NCI-H2171 (cell line): ENCODE measurements around the gene RBM39.
"Not testable (repeated sequence)": the region's sequence is repeated elsewhere in the genome, so short reads cannot be mapped to it uniquely, and the experiment has no call there.

Experiments used
- DNase-seq: peaks from one replicate; lab custom pipeline; 2025; lab: John Stamatoyannopoulos, UW

RBM39 gene

DNA sequence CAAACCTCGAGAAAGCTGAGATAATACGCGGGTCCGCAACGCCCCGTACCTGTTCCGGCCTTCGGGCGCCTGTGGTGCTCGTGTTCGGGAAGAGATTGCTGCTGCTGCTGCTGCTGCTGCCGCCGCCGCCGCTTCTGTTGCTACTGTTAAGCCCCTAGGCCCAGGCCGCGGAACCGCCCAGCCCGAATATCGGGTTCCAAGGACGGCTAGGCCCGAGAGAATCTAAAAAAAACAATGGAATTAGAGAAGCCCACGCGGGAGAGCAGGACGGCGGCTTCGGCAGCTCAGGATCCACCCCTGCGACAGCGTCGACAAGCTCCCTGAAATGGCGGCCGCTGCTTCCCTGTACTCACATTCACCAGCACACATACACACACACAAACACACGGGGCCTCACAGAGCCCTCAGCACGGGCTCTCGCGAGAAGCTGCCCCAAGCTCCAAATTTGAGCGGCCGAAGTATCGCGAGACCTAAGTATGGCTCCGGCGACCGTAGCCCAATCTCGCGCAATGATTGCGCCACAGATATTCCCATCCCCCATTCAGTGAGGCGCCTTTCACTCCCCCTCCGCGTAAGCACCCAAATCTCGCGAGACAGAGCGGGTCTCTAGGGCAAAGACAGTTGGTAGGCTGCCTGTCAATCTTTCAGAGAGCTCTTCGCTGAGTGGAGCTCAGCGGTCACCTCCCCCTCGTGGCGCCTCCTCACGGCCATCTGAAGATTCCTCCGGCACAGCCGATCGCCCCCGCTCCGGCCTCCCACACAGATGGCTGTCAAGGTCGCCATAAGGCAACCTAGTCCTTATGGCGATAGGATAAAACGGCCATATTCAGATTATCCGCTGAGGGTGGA, at the start of gene RBM39:
Gene RBM39 (minus strand): TSS at position 369 of the 849 bp plus-strand sequence. CDS start 1,386 bp downstream, outside the sequence.
- DNase-seq: peak; percentile 100

DNA sequence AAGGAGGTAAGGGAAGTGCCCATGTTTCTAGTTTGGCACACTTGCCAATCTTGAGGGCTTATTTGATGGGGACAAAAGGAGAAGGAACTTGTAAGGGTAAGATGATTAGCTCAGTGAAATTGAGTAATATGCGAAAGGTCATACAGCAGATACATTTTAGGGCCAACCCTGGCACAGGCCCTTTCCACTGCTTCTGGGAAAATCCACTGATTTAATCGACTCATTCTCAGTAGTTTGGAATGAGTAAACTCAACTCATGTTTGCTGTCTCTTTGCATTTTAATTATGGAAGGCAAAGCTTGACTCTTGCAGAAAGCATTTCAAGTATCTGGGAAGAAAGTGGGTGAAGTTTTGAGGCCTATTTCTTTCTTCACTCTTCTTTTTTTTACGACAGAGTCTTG, 49.8 kb upstream of the RBM39 start:
- no peak for DNase-seq

DNA sequence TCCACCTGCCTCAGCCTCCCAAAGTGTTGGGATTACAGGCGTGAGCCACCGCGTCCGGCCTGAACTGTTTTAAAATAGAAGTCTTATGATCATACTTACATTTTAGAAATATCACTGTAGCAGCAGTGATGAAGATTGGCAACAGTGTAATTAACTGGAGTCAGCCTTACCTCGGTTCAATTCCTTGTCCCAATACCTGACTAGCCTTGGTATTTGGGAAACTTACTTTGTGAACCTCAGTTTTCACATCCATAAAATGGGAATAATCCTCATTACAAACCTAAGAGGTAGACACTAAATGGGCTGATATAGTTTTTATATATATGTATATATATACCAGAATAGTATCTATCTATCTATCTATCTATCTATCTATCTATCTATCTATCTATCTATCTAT, 49.0 kb upstream of the RBM39 start:
- no peak for DNase-seq

DNA sequence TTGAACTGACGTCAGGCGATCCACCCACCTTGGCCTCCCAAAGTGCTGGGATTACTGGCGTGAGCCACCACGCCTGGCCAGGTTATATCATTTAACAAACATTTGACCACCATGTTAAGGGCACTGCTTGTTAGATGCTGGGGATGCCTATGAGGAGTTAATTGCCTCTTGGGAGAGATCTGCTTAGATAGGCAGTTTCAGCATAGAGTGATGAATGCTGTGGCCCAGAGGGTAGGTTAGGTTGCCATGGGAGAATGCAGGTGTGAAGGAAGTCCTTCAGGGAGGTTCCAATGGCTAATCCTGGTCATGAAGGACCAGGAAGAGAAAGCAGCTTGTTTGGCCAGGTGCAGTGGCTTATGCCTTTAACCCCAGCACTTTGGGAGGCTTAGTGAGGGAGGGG, 46.7 kb upstream of the RBM39 start:
- no peak for DNase-seq

DNA sequence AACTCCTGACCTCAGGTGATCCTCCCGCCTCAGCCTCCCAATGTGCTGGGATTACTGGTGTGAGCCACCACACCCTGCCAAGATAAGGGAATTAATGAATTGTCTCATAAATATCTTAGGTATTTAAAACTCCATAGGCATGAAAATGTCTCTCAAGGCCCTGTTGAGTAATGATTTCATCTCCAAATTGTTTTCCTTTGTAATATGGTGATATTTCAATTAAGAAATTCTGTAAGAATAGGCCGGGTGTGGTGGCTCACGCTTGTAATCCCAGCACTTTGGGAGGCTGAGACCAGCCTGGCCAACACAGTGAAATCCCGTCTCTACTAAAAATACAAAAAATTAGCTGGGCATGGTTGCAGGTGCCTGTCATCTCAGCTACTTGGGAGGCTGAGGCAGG, 43.5 kb upstream of the RBM39 start:
- DNase-seq: not testable (repeated sequence)

DNA sequence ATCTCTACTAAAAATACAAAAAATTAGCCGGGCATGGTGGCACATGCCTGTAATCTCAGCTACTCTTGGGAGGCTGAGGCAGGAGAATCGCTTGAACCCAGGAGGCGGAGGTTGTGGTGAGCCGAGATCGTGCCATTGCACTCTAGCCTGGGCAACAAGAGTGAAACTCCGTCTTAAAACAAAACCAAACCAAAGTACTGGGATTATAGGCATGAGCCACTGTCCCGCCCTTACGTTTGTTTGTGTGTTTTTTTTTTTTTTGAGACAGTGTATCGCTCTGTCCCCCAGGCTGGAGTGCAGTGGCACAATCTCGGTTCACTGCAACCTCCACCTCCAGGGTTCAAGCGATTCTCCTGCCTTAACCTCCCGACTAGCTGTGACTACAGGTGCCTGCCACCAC, 41.8 kb upstream of the RBM39 start:
- DNase-seq: not testable (repeated sequence)

DNA sequence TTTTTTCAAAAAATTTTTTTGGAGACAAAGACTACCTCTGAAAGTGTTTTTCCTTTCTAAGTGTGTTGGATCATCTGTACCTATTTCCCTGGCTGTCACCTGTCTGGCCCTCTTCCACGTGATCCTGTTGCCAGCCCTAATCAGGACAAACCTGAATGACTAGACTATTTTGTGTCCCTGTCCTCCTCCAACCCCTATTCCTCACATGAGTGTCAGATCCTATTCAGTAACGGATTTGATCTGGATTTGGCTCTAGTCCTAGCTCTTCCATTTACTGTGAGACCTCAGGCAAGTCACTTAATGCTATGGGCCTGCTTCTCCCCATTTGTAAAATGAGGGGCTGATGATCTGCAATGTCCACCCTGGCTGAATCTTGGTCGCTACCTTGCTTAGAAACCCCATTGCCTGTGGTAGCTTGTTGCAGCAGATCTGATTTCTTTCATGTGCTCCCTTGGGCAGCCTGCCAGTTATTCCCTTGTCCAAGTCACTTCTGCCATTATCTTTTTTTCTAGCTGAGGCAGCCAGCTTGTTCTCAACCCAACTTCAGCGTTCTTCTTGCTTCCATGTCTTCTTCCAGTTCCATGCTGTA, 34.5 kb upstream of the RBM39 start:
- DNase-seq: peak; percentile 77

DNA sequence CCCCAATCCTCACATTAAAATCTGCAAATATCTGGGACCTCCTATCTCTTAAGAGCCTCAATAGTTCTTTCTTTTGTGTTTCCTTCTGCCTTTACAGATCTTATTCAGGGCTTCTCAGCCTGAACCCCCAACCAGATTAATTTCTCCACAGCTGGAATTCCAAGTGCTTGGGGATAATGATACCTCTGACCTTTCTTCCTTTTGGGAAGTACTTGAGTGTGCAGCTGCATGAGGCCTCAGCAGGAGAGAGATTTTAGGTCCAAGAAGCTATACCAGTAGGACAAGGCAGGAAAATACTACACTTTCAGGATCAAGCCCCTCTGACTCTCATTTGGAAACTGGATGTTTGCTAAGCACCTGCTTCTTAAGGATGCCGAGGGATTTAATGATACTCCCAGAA, 32.3 kb upstream of the RBM39 start:
- DNase-seq: no peak

DNA sequence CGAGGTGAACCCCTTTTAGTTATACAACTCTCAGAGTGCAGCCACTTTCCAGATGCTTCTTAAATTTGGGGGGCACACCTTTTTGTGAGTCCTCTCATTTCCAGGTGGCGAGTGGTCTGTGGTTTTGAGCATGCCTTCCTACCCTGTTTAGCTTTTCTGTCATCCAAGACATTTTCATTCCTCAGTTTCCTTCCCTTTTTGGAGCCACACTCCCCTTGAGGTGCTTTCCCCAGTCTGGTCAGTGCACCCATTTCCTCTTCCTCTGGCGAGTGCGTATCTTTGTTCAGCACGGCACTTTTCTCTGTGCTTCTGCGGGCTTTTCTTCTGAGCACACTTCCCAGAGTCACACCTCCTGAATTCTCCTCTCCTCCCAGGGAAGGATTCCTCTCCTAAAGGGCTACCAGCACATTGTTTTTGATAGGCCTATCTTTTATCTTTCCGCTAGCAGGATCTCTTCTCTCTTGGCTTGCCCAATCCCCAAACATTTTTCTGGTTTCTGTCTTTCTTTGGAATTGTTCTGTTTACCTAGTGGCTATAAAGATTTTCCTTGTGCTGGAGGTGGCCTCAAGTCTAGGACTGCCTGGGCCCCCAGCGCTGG, 31.2 kb upstream of the RBM39 start:
- DNase-seq: no peak

DNA sequence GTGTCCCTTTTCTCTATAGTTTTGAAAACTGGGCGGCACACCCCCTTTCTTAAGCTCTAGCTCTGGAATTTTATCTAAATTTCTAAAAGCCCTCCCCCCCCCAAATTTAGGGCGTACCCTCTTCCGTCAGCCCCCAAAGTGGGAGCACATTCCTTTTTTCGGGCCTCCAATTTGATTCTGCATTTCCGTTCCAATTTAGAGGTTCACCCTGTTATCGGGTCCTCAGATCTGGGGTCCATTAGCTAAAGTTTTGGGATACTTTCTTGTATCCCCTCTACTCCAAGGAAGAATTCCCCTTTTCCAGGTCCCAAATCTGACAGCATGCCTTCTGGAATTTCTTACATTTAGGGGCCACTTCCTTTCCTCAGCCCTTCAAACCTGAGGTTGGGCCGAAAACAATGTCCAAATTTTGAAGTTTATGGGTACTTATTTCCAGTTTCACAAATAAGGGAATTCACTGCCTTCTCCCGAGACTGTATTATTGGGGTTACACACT, 30.6 kb upstream of the RBM39 start:
- no peak for DNase-seq

DNA sequence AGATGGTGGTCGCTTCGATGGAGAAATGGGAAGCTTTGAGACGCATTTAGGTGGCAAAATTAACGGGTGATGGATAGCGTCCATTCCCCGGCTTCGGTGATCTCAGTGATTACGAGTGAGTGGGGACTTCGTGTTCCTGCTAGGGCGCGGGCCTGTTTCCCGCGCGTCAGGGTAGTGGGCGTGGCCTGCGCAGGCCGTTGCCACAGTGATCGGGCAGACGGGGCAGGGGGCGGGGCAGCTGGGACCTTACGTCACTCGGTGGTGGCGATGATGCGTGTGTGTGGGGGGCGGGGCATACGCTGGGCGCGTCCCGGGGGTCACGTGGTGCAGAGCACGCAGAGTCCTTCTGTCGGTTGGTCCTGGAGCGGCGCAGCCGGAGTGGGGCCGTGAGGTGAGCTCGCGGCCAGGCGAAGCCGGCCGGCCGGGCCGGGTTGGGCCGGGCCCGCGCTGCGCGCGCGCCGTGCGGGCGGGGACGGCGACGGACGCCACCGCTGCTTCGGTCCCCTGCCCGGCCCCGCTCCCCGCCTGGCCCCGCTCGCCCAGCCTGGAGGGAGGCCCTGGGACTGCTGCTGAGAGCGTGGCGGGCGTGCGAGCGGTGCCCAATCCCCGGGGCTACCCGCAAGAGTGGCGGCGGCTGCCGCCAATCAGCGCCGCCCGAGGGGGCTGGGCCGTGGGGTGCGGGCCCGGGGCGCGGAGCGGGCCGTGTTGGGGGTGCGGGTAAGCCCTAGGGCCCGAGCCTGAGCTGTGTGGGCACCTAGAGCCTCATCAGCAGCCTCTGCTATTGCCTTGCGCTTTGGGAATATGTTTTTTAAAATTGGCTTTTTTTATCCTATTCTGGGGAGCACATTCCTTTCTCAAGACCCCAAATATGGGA, 29.9 kb upstream of the RBM39 start, which contains the start of gene PHF20:
Gene PHF20 (plus strand): TSS at position 327 of the 874 bp plus-strand sequence. CDS start 29,508 bp downstream, outside the sequence.
- peak; percentile 97 for DNase-seq

DNA sequence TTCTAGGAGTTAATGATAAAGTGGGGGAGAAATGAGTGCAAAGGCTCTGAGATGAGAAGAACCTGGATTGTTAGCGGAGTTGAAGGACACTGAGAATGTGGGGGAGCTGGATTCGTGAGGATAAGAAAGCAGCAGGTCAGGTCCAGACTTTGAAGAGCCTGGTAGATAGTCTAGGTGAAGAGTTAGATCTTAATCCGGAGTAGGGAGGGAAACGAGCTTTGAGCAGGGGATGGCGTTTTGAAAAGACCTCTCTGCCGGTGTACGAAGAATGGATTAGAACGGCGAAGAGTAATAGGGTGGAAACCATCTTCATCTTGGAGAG, 29.3 kb upstream of the RBM39 start:
- DNase-seq: no peak

DNA sequence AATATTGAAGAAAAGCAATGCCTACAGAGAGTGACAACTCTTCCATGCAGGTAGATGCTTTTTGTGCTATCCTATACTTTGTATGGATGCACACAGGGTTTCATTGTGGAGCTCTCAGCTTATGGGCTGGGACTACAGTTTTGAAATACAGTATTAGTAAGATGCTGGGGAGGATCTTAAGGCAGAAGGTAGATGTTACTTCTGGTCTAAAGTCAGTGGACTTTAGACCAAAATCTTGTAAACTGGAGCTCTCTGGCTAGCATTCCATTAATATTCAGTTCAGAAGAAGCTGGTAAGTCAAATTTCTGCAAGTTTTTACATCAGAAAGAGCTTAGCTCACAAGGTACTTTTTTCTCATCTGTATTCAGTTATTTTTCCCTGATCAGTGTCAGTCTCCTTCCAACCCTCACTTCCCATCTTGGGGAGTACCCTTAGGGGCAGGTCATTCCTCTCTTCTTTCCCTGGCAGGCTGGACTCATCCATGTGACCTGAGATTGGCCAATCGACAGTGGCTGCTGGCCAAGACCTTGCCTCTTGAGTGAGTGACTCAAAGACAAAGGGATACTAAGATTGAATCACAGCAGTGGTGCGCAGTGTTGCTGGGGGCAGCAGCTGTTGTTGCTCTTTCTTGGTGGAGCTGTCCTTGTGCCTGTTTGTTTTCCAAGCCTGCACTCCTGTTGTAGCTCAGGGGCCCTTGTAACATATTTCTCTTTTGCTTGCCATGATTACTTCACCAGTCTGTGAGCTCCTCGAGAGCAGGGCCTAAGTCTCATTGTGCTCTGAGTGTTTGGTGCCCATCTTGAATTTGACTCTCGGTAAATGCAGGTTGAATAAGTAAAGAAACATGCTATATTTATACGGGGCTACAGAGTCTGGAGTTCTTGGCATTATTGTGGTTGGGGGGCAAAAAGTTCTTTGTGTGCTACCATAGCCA, 26.9 kb upstream of the RBM39 start:
- peak; percentile 26 for DNase-seq

DNA sequence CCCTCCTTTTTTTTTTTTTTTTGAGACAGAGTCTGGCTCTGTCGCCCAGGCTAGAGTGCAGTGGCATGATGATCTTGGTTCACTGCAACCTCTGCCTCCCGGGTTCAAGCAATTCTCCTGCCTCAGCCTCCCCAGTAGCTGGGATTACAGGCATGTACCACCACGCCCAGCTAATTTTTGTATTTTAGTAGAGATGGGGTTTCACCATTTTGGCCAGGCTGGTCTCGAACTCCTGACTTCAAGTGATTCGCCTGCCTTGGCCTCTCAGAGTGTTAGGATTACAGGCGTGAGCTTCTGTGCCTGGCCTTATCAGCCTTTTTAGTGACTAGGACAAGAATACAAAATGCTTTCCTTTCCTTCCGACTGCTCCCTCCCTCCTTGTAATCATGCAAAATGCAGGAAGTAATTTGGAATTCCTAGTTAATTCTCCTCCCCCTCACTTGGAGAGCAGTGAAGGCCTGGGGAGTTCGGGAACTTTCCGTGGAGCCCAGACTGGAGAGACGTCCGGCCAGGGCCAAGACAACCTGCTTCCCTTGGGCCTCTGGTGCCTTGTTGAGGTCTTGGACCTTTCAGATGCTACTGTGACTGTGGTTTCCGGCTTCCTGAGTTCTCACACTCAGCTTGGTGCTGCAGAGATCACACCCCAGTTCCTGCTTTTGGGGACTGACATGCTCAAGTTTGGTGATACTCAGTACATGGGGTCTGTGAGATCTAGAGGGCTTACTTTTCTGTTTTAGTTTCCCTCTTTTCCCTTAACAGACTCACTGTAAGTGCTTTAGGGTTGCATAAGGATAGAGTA, 25.8 kb upstream of the RBM39 start:
- no peak for DNase-seq

DNA sequence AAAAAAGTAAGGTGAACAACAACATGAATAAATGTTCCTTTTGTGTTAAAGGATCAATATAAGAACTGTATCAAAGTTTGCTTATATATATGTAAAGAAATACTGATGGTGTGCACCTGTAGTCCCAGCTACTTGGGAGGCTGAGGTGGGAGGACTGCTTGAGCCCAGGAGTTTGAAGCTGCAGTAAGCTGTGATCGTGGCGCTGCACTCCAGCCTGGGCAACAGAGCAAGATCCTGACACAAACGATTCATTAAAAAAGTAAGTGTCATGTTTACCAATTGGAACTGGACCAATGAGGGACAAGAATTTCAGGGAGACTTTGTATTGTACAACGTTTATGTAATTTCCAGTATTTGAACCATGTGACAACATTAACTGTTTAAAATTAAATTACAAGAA, 24.8 kb upstream of the RBM39 start:
- no peak for DNase-seq

DNA sequence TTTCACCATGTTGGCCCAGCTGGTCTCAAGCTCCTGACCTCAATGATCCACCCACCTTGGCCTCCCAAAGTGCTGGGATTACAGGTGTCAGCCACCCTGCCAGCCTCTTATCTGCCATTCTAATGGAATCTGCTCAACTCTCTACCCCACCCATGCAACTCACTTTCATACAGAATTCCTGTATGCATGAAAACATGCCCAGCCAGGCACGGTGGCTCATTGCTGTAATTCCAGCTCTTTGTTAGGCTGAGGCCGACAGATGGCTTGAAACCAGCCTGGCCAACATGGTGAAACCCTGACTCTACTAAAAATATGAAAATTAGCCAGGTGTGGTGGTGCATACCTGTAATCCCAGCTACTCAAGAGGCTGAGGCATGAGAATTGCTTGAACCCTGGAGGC, 22.9 kb upstream of the RBM39 start:
- DNase-seq: peak; percentile 10

DNA sequence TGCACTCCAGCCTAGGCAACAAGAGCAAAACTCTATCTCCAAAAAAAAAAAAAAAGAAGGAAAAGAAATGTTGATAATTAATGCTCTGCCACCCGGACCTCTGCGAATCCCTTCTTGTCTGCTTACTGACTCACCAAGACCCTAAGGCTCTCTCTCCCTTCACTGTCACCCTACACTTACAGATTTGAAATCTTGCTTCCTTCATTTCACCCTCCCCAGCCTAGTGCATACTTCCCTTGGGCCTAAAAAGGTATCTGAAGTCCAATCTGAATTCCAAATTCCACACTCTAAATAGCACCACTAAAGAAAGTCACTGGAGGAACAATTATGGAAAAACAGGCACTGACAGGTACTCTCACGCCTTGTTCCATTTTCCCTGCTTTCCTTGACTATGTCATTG, 20.4 kb upstream of the RBM39 start:
- no peak for DNase-seq

DNA sequence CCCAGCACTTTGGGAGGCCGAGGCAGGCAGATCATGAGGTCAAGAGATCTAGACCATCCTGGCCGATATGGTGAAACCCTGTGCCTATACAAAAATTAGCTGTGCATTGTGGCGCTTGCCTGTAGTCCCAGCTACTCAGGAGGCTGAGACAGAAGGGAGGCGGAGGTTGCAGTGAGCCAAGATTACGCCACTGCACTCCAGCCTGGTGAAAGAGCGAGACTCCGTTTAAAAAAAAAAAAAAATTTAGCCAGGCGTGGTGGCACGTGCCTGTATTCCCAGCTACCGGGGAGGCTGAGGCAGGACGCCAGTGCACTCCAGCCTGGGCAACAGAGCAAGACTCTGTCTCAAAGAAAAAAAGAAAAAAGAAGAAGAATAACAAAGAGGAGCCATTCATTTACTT, 19.5 kb upstream of the RBM39 start:
- DNase-seq: not testable (repeated sequence)

DNA sequence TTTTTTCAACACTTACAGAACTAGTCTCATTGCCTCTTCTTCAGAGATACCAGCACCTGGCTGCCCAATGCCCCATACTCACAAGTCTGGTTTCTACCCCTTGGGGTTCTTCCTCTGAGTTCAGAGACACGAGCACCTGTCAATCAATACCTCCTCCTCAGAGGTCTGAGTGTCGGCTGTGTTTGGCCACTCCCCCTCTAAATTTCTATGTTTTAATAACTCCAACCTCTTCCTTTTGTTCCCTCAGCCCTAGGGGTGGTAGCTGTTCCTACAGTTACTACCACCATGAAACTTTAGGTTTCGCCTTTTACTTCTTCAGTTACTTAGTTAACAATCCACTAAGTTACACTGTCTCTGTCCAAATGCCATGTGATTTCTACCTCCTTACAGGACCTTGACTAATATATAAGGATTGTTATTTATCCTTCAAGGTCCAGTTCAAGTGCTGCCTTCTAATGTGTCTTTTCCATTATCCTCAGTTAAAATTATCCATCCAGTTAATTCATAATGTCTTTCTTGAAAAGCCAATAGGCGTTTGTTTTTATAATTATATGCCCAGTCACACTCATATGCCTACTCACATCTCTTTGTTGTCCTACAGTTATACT, 15.1 kb upstream of the RBM39 start:
- DNase-seq: no peak

DNA sequence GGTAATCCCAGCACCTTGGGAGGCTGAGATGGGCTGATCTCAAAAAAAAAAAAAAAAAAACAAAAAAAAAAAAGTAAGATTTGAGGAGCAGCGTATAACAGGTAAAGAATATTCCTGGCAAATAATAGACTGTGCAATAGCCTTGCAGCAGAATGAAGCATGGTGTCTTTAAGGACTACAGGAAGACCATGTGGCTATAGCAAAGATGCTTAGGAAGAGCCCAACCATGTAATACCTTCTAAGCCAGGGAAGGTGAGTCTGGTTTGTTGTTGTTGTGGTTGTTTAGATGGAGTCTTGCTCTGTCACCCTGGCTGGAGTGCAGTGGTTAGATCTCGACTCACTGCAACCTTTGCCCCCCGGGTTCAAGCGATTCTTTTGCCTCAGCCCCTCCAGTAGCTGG, 14.3 kb upstream of the RBM39 start:
- DNase-seq: no peak
